GM12864 (cell line): ENCODE measurements around the gene CCL11.

Source experiments
- DNase-seq: peaks from one replicate; pipeline ENCODE4 v3.0.0-alpha.2; 2011; ENCODE audit warnings: low read depth
- H3K4me3 ChIP-seq: 2 replicates; pipeline ENCODE4 v1.5.1; 2011; ENCODE audit warnings: mild to moderate bottlenecking, low read depth, low read length, control low read depth
- TF ChIP-seq, protein P1 (sequence below): IDR thresholded peaks from 2 replicates; pipeline ENCODE4 v1.5.1; 2011; ENCODE audit warnings: low read depth, mild to moderate bottlenecking, moderate library complexity, low read length, control low read depth, inconsistent platforms; ENCODE audit errors: missing control alignments

The CCL11 gene

DNA sequence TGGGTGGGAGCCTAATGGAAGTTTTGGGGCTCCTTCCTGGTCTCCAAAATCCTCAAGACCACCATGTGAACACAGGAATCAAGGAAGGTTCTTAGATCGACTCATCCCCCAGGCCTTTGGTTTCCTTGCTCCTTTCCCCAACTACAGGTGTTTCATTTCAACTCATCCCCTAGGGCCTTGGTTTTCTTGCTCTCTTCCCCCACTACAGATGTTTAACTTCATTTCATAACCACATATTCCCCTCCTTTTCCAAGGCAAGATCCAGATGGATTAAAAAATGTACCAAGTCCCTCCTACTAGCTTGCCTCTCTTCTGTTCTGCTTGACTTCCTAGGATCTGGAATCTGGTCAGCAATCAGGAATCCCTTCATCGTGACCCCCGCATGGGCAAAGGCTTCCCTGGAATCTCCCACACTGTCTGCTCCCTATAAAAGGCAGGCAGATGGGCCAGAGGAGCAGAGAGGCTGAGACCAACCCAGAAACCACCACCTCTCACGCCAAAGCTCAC, at the start of gene CCL11:
Gene CCL11 (plus strand): TSS at position 457 of the 507 bp plus-strand sequence. CDS start 67 bp downstream, outside the sequence.
- TF ChIP-seq, protein P1, sequence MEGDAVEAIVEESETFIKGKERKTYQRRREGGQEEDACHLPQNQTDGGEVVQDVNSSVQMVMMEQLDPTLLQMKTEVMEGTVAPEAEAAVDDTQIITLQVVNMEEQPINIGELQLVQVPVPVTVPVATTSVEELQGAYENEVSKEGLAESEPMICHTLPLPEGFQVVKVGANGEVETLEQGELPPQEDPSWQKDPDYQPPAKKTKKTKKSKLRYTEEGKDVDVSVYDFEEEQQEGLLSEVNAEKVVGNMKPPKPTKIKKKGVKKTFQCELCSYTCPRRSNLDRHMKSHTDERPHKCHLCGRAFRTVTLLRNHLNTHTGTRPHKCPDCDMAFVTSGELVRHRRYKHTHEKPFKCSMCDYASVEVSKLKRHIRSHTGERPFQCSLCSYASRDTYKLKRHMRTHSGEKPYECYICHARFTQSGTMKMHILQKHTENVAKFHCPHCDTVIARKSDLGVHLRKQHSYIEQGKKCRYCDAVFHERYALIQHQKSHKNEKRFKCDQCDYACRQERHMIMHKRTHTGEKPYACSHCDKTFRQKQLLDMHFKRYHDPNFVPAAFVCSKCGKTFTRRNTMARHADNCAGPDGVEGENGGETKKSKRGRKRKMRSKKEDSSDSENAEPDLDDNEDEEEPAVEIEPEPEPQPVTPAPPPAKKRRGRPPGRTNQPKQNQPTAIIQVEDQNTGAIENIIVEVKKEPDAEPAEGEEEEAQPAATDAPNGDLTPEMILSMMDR = no peak
- no peak within 1 kb of the TSS for H3K4me3 ChIP-seq
- no peak for DNase-seq

DNA sequence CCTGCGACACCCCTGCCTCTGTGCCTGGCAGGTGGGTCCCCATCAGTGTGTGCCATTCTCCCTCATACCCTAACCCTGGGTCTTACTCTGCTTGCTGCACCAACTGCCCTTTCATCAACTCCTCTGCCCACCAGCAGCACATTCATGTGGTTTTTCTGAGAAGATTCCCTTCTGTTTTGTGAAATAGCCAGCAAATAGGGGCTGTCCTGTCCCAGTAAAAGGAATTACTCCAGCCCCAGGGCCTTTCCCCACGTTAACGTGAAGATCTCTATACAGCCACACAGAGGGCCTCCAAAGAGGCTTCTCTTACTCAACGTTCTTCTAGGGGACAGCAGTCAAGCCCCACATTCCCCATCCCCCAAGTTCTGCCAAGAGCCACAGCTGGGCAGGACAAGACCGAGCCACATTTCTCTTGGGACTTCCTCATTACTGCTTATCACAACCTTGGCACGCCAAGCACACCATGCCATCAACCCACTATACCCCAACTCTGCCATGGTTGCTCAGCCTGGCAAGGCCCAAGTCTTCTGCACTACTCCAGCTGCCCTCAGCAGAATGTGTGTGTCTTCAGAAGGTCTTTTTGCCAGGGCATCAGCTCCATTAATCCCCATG, 49.2 kb upstream of the CCL11 start:
- H3K4me3 ChIP-seq = no peak overlapping the region
- TF ChIP-seq, protein P1 = no peak
- no peak for DNase-seq

DNA sequence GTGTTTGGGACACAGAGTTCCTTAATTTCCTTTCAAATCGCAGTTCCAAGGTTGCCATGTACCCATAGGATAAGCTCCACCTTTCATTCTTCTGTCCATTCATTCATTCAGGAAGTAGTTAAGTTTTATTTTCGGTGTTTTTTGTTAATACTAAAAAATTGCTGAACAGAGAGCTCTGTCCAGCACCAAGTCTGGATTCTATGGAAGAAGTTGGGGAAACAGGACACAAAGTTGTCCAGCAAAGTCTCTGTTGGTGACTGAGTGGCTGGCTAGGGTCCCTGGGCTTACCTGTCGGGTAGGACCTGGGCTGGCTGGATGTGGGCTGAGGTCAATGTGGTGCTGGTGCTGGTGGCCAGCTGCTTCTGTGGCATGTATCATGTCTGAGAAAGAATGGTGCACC, 48.1 kb upstream of the CCL11 start:
- H3K4me3 ChIP-seq = no peak overlapping the region
- TF ChIP-seq, protein P1 = no peak
- DNase-seq = no peak

DNA sequence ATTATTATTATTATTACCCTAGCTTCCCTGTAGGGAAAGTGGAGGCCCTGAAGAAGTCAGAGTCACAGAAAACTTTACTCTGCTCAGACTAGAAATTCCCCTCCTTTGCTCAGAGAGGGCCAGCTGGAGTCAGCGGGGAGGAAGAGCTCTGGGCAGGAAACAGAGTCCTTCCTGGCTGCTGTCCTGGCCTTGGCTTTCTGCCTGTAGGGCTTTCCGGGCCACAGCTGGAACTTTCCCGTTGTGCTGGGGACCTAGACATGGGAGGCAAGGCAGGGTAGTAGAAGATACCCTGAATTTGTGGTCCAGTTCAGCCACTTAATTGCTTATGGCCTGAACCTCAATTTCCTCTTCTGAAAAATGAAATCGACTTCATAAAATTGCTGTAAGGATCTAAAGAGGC, 44.5 kb upstream of the CCL11 start:
- TF ChIP-seq, protein P1 = no peak
- DNase-seq = no peak

DNA sequence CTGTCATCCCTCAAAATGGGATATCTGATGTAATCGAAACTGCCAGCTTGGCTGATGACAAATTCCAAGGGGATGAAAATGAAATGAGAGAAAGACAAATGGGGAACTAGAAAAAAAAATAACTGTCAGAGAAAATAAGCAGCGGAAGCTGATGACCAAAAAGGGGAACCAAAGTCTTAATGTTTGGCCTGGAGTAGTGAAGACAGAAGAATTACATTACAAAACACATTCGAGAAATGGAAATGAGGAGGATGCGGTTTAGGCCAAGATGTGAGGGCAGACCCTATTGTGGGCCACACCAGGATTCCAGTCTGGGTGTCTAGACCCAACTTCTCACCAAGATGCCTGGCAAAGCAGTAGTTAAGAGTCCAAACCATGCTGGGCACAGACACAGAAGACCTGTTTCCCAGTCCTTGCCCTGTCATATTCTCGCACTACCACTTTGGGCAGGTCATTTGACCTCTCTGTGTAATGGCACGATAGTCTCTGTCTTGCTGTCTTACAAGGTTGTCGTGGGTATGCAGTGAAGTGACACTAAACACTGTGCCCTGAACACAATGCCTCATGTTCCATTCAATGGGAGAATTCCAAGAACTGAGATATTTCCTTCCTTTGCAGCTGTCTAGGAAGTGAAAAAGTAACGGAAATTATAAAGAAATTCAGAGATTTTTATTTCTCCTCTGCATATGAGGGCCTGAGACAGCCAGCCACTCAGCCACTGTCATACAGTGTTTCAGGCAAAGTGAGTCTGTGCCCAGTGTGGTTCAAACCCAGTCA, 42.8 kb upstream of the CCL11 start:
- no peak overlapping the region for H3K4me3 ChIP-seq
- TF ChIP-seq, protein P1 = no peak
- peak; percentile 26 for DNase-seq

More for the DNA sequence above, 44.5 kb upstream of the CCL11 start:
- H3K4me3 ChIP-seq = no peak overlapping the region

DNA sequence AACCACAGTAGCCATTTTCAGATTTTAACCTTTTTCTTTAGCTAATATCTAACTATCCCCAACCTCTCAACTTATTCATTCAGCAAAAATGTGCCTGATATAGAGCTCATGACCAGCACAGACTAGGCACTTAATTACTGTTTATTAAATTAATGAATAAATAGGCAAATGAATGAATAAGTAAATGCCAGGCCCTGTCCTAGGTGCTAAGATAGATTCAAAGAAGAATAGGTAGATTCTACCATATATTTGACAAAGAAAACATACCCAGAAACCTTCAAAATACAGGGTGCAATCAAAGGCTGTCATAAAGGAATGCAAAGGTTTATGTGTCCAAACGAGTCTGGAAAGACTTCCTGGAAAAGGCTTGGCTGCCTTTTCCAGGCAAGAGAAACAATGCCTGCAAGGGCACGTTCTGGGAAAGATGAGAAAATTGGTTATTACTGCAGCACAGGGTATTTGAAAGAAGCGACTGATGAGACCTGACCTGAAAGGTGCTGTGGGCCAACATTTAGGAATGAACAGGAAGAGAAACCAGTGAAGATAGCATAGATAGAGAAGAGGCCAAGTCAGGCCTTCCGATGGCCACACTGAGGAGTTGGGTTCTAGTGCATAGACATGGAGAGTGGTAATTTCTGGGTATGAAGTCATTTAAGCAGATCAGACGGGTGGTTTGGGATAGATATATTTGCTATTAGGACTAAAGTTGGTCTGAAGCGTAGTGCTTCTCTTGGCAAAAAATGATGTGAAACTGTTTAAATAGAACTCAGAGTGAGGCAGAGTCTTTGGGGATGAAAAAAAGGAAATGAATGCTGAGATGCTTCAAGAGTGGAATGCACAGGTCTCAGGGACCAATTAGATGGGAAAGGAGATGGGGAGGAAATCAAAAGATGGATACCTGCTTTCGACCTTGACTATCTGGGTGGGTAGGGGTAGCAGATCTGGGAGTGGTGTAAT, 41.9 kb upstream of the CCL11 start:
- TF ChIP-seq, protein P1 = no peak
- no peak overlapping the region for H3K4me3 ChIP-seq
- DNase-seq = no peak
